ENCODE measurements around the gene NAB2. TPM values are rescaled to one million over a fixed set of nuclear protein-coding genes. Genes with fewer than 3 reads are reported as not detected.

NAB2 gene
- total and polyA plus RNA-seq, 9 of the 15 experiments (the other 6 are each of a cell fraction or from before 2014, with no cell fraction given): 0.45 to 40.9 (median 20.4) TPM

GRCh38 chr12:57078519-57079404 is 10.2 kb upstream of the NAB2 start, which contains the start of gene NEMP1 (continued):
- TF ChIP-seq CAMTA2 (CRISPR knock-in tag; conservative IDR thresholded peaks at IDR 0.05) (0 out of 2 replicates have a peak, but pooled peaks have one; percentile 75), POLR2AphosphoS5 (IDR thresholded peaks at IDR 0.05; ENCODE audit: control insufficient read depth, insufficient read depth, low read depth, low read length) (peak; percentile 83), JUND (IDR thresholded peaks at IDR 0.05; ENCODE audit: borderline replicate concordance, low read depth, low read length) (peak; percentile 14; the same call in 1 of the 2 replicates), JUND (tag; IDR thresholded peaks at IDR 0.05; ENCODE audit: borderline replicate concordance, low read depth, low read length) (no peak), TFAP4 (CRISPR knock-in tag; IDR thresholded peaks at IDR 0.05; ENCODE audit: borderline replicate concordance) (peak; percentile 81; the same call in 1 of the 2 replicates), FOS (IDR thresholded peaks at IDR 0.05; ENCODE audit: extremely low read depth, insufficient read length) (peak; percentile 93), PKNOX1 (IDR thresholded peaks at IDR 0.05) (peak; percentile 99), RBM25 (IDR thresholded peaks at IDR 0.05; ENCODE audit: low read depth, low read length, severe bottlenecking) (peak; percentile 90), HDAC3 (IDR thresholded peaks at IDR 0.05; ENCODE audit: borderline replicate concordance, partially characterized antibody) (peak; percentile 25), GTF3C2 (IDR thresholded peaks at IDR 0.05; ENCODE audit: borderline replicate concordance, extremely low read depth, insufficient read length) (no peak), TBL1XR1 (IDR thresholded peaks at IDR 0.05; ENCODE audit: low read length in 2 of 2) (peak in 1 of 2 experiments; percentile 50; a peak in 2 of 4 replicates), WHSC1 (IDR thresholded peaks at IDR 0.05; ENCODE audit: low read length) (no peak), SMAD3 (CRISPR knock-in tag; conservative IDR thresholded peaks at IDR 0.05) (0 out of 2 replicates have a peak, but pooled peaks have one; percentile 37), DDX20 (tag; IDR thresholded peaks at IDR 0.05; ENCODE audit: low read depth) (no peak)

Data from K562 (cell line).